Esophagus muscularis mucosa (tissue), 4 donors: ENCODE measurements around the gene WWTR1. TPM values are rescaled to one million over a fixed set of nuclear protein-coding genes. Genes with fewer than 3 reads are reported as not detected.

Experiments
- DNase-seq: peaks from one replicate; pipeline ENCODE4 v3.0.0-alpha.2; 2017; ENCODE audit errors: extremely low spot score
- H3K27ac ChIP-seq, 4 donors: fragments of 200-600 bp; sonication (generic); replicated peaks in 1 of 4; 1 replicate in 3 of 4; 2 replicates in 1 of 4; pipeline ENCODE4 v1.5.1; 2016 to 2019; ENCODE audit warnings: mild to moderate bottlenecking in 1 of 4
- H3K27me3 ChIP-seq, 4 donors: fragments of 200-600 bp; sonication (generic); one replicate each; pipeline versions ENCODE4 v1.5.1 to v1.6.0; 2016 to 2019
- H3K36me3 ChIP-seq, 4 donors: fragments of 200-600 bp; sonication (generic); one replicate each; pipeline ENCODE4 v1.5.1; 2016 to 2019
- H3K4me1 ChIP-seq, 4 donors: fragments of 200-600 bp; sonication (generic); one replicate each; pipeline ENCODE4 v1.5.1; 2016 to 2019
- H3K4me3 ChIP-seq, 4 donors: fragments of 200-600 bp; sonication (generic); 1 replicate in 2 of 4; 2 replicates in 2 of 4; pipeline ENCODE4 v1.5.1; 2016 to 2019; ENCODE audit warnings: mild to moderate bottlenecking in 4 of 4, moderate library complexity in 1 of 4
- H3K9me3 ChIP-seq, 4 donors: fragments of 200-600 bp; sonication (generic); 1 replicate in 3 of 4; 2 replicates in 1 of 4; pipeline ENCODE4 v1.5.1; 2016 to 2019
- CTCF ChIP-seq, 3 experiments: fragments of 200-600 bp in 2 of 3; fragments of 450-650 bp in 1 of 3; sonication (generic) in 2 of 3; IDR thresholded peaks; one replicate each; pipeline ENCODE4 v1.5.1; 2017 to 2019; ENCODE audit warnings: antibody characterized with exemption in 3 of 3, mild to moderate bottlenecking in 2 of 3, moderate library complexity in 1 of 3
- EP300 ChIP-seq: sonication (generic); formaldehyde crosslinking; IDR thresholded peaks from one replicate; pipeline ENCODE4 v1.6.1; 2017; ENCODE audit warnings: antibody characterized with exemption
- POLR2A ChIP-seq: fragments of 450-650 bp; IDR thresholded peaks from one replicate; pipeline ENCODE4 v1.6.1; 2017; ENCODE audit warnings: antibody characterized with exemption, moderate library complexity, mild to moderate bottlenecking, low read depth
- POLR2AphosphoS5 ChIP-seq, 2 donors: sonication (generic); formaldehyde crosslinking; IDR thresholded peaks; one replicate each; pipeline ENCODE4 v1.6.1; 2017; ENCODE audit warnings: antibody characterized with exemption in 2 of 2
- WGBS: methylation state at CpG from one replicate; pipeline ENCODE4 v1.1.5; 2018; 5-methylcytosine and 5-hydroxymethylcytosine counted together
- intact Hi-C: fragments of 100-400 bp; cut with DNase I; formaldehyde crosslinking; loops from one replicate; pipeline ENCODE4 v1.15.1; 2023
- total RNA-seq, 4 donors: library from RNA; depleted of rRNA; stranded (reverse); fragments of >200 nt; gene quantifications; one replicate each; pipeline versions ENCODE4 v1.1.0 to v1.2.1, GENCODE V29; 2016

The WWTR1 gene
- total RNA-seq, 4 donors from 2014 or later: 346 to 535 (median 463) TPM

GRCh38 chr3:149527531-149528339, 130.1 kb downstream of the WWTR1 start:
- H3K27ac ChIP-seq: peak overlapping the region; percentile 53 to 73 (median 68)
- H3K4me3 ChIP-seq: no peak overlapping the region
- 57% methylated on average over 5 of the region's 5 CpGs for WGBS
- no peak for DNase-seq
- intact Hi-C loops: no loop called here
- H3K36me3 ChIP-seq: peaks cover 11 to 31% (median 29%) of the 10 kb centered on the region in 4 donors
- peak; percentile 28 to 45 (median 39) for TF ChIP-seq CTCF (IDR thresholded peaks at IDR 0.05)
- TF ChIP-seq POLR2AphosphoS5 (IDR thresholded peaks at IDR 0.05): peak in 1 of 2 donors; percentile 58
- TF ChIP-seq EP300: no peak
- TF ChIP-seq POLR2A: no peak
- H3K9me3 ChIP-seq: no peaks in the 10 kb centered on the region
- peaks cover 22 to 67% (median 59%) of the 10 kb centered on the region in 4 donors for H3K4me1 ChIP-seq
- no peaks in the 10 kb centered on the region for H3K27me3 ChIP-seq

- DNase-seq: no peak
- intact Hi-C loops: no loop called here
- Histone ChIP-seq H3K9me3 (no peaks in the 10 kb centered on the region), H3K36me3 (peaks cover 11 to 62% (median 48%) of the 10 kb centered on the region in 4 donors), H3K4me3 (no peak overlapping the region), H3K27ac (peak overlapping the region in 1 of 4 donors; percentile 38), H3K4me1 (peaks cover 16 to 33% (median 28%) of the 10 kb centered on the region in 4 donors), H3K27me3 (no peaks in the 10 kb centered on the region)
- WGBS: 92% methylated on average over 11 of the region's 11 CpGs
- TF ChIP-seq POLR2A (no peak), POLR2AphosphoS5 (IDR thresholded peaks at IDR 0.05) (no peak), EP300 (no peak), CTCF (IDR thresholded peaks at IDR 0.05) (no peak)
Measured at GRCh38 chr3:149523512-149524299, 134.1 kb downstream of the WWTR1 start.

GRCh38 chr3:149519912-149520311, 137.9 kb downstream of the WWTR1 start:
- no peaks in the 10 kb centered on the region for H3K9me3 ChIP-seq
- H3K27me3 ChIP-seq: no peaks in the 10 kb centered on the region
- WGBS: 89% methylated on average over 3 of the region's 3 CpGs
- no peak for TF ChIP-seq POLR2AphosphoS5 (IDR thresholded peaks at IDR 0.05)
- TF ChIP-seq POLR2A: no peak
- no peak for TF ChIP-seq EP300
- no peak for TF ChIP-seq CTCF (IDR thresholded peaks at IDR 0.05)
- peaks cover 3 to 16% (median 12%) of the 10 kb centered on the region in 4 donors for H3K4me1 ChIP-seq
- no peak overlapping the region for H3K27ac ChIP-seq
- intact Hi-C loops: loop anchor here (5.0 kb wide), 1 partner anchor 137 kb away; the partner anchor contains the start of gene WWTR1
- H3K4me3 ChIP-seq: no peak overlapping the region
- no peak for DNase-seq
- H3K36me3 ChIP-seq: peaks cover 7 to 72% (median 41%) of the 10 kb centered on the region in 4 donors

GRCh38 chr3:149516920-149517319, 140.9 kb downstream of the WWTR1 start:
- H3K27ac ChIP-seq: no peak overlapping the region
- no peaks in the 10 kb centered on the region for H3K9me3 ChIP-seq
- H3K4me1 ChIP-seq: peaks cover 3 to 22% (median 19%) of the 10 kb centered on the region in 4 donors
- DNase-seq: no peak
- no peaks in the 10 kb centered on the region for H3K27me3 ChIP-seq
- peaks cover 0 to 53% (median 23%) of the 10 kb centered on the region in 4 donors for H3K36me3 ChIP-seq
- TF ChIP-seq EP300 (no peak), POLR2AphosphoS5 (IDR thresholded peaks at IDR 0.05) (no peak), POLR2A (no peak)
- intact Hi-C loops: loop anchor here (5.0 kb wide), 1 partner anchor 140 kb away; the partner anchor contains the start of gene WWTR1
- no peak overlapping the region for H3K4me3 ChIP-seq
- WGBS: 42% methylated on average over 1 of the region's 1 CpG

GRCh38 chr3:149515249-149515648, 142.6 kb downstream of the WWTR1 start:
- DNase-seq: no peak
- TF ChIP-seq POLR2A (no peak), CTCF (IDR thresholded peaks at IDR 0.05) (no peak), POLR2AphosphoS5 (IDR thresholded peaks at IDR 0.05) (no peak), EP300 (no peak)
- H3K4me3 ChIP-seq: no peak overlapping the region
- peaks cover 3 to 22% (median 19%) of the 10 kb centered on the region in 4 donors for H3K4me1 ChIP-seq
- H3K27ac ChIP-seq: no peak overlapping the region
- H3K36me3 ChIP-seq: peaks cover 0 to 38% (median 15%) of the 10 kb centered on the region in 4 donors
- 93% methylated on average over 2 of the region's 2 CpGs for WGBS
- H3K27me3 ChIP-seq: no peaks in the 10 kb centered on the region
- intact Hi-C loops: loop anchor here (5.0 kb wide), 1 partner anchor 142 kb away; the partner anchor contains the start of gene WWTR1
- H3K9me3 ChIP-seq: no peaks in the 10 kb centered on the region
